WTC11 (cell line): Measurements from ENCODE around the gene SLC27A4. TPM values are rescaled to one million over a fixed set of nuclear protein-coding genes. Genes with fewer than 3 reads are reported as not detected.
A peak's percentile ranks its signal among the peaks of the same experiment; 100 is the strongest.

ENCODE experiments used
- ATAC-seq: fragments of 200-7000 bp; cut with Tn5 transposase; 2 replicates; pipeline ENCODE4 v1.10.0; 2021; ENCODE audit warnings: mild to moderate bottlenecking, moderate library complexity
- CTCF ChIA-PET: fragments of 300-600 bp; sonication (Branson Sonifier 250); formaldehyde crosslinking; loops from one replicate; lab custom pipeline; 2021; ENCODE audit warnings: antibody characterized with exemption; lab: Charles Lee
- POLR2A ChIA-PET: fragments of 350-600 bp; sonication (Branson Sonifier 250); formaldehyde crosslinking; loops from one replicate; lab custom pipeline; 2021; ENCODE audit warnings: antibody characterized with exemption; lab: Charles Lee
- DNase-seq: peaks from one replicate; pipeline ENCODE4 v3.0.0; 2021; ENCODE audit warnings: low spot score
- H3K27ac Mint-ChIP-seq: 2 replicates; pipeline ENCODE4 v1.8.0; 2021; ENCODE audit warnings: mixed read lengths
- H3K27me3 Mint-ChIP-seq: 2 replicates; pipeline ENCODE4 v1.8.0; 2021; ENCODE audit warnings: low read depth, mild to moderate bottlenecking, moderate library complexity, mixed read lengths
- H3K36me3 Mint-ChIP-seq: 2 replicates; pipeline ENCODE4 v1.8.0; 2021; ENCODE audit warnings: mixed read lengths
- H3K4me1 Mint-ChIP-seq: 2 replicates; pipeline ENCODE4 v1.8.0; 2022; ENCODE audit warnings: mixed read lengths
- H3K4me3 Mint-ChIP-seq: 2 replicates; pipeline ENCODE4 v1.8.0; 2021; ENCODE audit warnings: mild to moderate bottlenecking, moderate library complexity, mixed read lengths
- H3K9me3 Mint-ChIP-seq: 2 replicates; pipeline ENCODE4 v1.8.0; 2021; ENCODE audit warnings: mixed read lengths
- ATF1 ChIP-seq: sonication (generic); formaldehyde crosslinking; IDR thresholded peaks from 2 replicates; pipeline ENCODE4 v1.8.1; 2023; ENCODE audit warnings: mild to moderate bottlenecking, moderate library complexity, missing genetic modification reagents
- CBFB ChIP-seq: sonication (generic); formaldehyde crosslinking; IDR thresholded peaks from 2 replicates; pipeline ENCODE4 v1.8.1; 2022; ENCODE audit warnings: mild to moderate bottlenecking, low read depth, missing genetic modification reagents
- GABPB1 ChIP-seq: sonication (generic); formaldehyde crosslinking; IDR thresholded peaks from 2 replicates; pipeline ENCODE4 v1.8.1; 2023; ENCODE audit warnings: mild to moderate bottlenecking, missing genetic modification reagents
- MYBL2 ChIP-seq: sonication (generic); formaldehyde crosslinking; IDR thresholded peaks from 2 replicates; pipeline ENCODE4 v1.8.1; 2023; ENCODE audit warnings: mild to moderate bottlenecking, moderate library complexity, missing genetic modification reagents
- NR1H2 ChIP-seq: sonication (generic); formaldehyde crosslinking; IDR thresholded peaks from 2 replicates; pipeline ENCODE4 v1.9.0; 2021; ENCODE audit warnings: mild to moderate bottlenecking, moderate library complexity, missing genetic modification reagents
- NR3C1 ChIP-seq: sonication (generic); formaldehyde crosslinking; conservative IDR thresholded peaks from 2 replicates; pipeline ENCODE4 v1.8.1; 2023; ENCODE audit warnings: low read depth, mild to moderate bottlenecking, missing genetic modification reagents
- OVOL2 ChIP-seq: fragments of 250-450 bp; sonication (Bioruptor Pico); IDR thresholded peaks from 2 replicates; pipeline ENCODE4 v1.9.0; 2021; ENCODE audit warnings: mild to moderate bottlenecking, borderline replicate concordance
- TP53 ChIP-seq: sonication (generic); formaldehyde crosslinking; IDR thresholded peaks from 2 replicates; pipeline ENCODE4 v1.8.1; 2023; ENCODE audit warnings: mild to moderate bottlenecking, missing genetic modification reagents
- ZNF232 ChIP-seq: sonication (generic); formaldehyde crosslinking; IDR thresholded peaks from 2 replicates; pipeline ENCODE4 v1.8.0; 2022; ENCODE audit warnings: mild to moderate bottlenecking, missing genetic modification reagents
- ZNF671 ChIP-seq: fragments of 250-450 bp; sonication (Bioruptor Pico); IDR thresholded peaks from 2 replicates; pipeline ENCODE4 v1.8.0; 2021; ENCODE audit warnings: mild to moderate bottlenecking
- total RNA-seq: library from RNA; stranded (reverse); gene quantifications from 3 replicates; pipeline ENCODE4 v1.2.3, GENCODE V29; 2021
- TF ChIP-seq, protein P1 (sequence below): sonication (generic); formaldehyde crosslinking; IDR thresholded peaks from 2 replicates; pipeline ENCODE4 v1.8.0; 2023; ENCODE audit warnings: missing genetic modification reagents
- TF ChIP-seq, protein P2 (sequence below): sonication (generic); formaldehyde crosslinking; IDR thresholded peaks from 2 replicates; pipeline ENCODE4 v1.8.1; 2022; ENCODE audit warnings: mild to moderate bottlenecking, missing genetic modification reagents, moderate library complexity, borderline replicate concordance
- TF ChIP-seq, protein P3 (sequence below): sonication (generic); formaldehyde crosslinking; IDR thresholded peaks from 2 replicates; pipeline ENCODE4 v1.8.1; 2023; ENCODE audit warnings: mild to moderate bottlenecking, missing genetic modification reagents
- TF ChIP-seq, protein P4 (sequence below): sonication (generic); formaldehyde crosslinking; IDR thresholded peaks from 2 replicates; pipeline ENCODE4 v1.8.0; 2022; ENCODE audit warnings: mild to moderate bottlenecking, missing genetic modification reagents
- TF ChIP-seq, protein P5 (sequence below): sonication (generic); formaldehyde crosslinking; IDR thresholded peaks from 2 replicates; pipeline ENCODE4 v1.8.1; 2023; ENCODE audit warnings: mild to moderate bottlenecking, missing genetic modification reagents
- TF ChIP-seq, protein P6 (sequence below): sonication (generic); formaldehyde crosslinking; IDR thresholded peaks from 2 replicates; pipeline ENCODE4 v1.8.1; 2022; ENCODE audit warnings: missing genetic modification reagents, borderline replicate concordance
- TF ChIP-seq, protein P7 (sequence below): sonication (generic); formaldehyde crosslinking; IDR thresholded peaks from 2 replicates; pipeline ENCODE4 v1.8.1; 2023; ENCODE audit warnings: mild to moderate bottlenecking, missing genetic modification reagents, moderate library complexity

The SLC27A4 gene
- total RNA-seq, 1 experiment from 2014 or later, result 23.8 TPM

DNA sequence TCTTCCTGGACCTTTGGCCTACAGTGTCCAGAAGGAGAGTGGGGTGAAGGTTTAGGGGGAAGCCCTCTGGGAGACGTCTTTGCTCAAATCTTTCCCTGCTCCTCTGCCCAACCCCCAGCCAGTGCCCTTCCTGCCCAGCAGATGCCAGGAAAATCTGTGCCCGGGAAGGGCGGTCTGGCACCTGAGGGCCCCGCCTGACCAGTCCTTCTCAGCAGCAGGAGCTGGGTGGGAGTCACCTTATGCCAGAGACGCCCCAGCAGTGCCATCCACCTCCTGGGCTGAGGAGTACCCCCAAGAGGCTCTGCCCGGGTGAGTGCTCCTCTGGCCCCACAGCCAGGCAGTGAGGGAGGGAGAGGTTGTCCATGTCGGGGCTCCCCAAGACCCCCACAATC lies 65.4 kb downstream of the SLC27A4 start (continued):
- TF ChIP-seq, protein P1, sequence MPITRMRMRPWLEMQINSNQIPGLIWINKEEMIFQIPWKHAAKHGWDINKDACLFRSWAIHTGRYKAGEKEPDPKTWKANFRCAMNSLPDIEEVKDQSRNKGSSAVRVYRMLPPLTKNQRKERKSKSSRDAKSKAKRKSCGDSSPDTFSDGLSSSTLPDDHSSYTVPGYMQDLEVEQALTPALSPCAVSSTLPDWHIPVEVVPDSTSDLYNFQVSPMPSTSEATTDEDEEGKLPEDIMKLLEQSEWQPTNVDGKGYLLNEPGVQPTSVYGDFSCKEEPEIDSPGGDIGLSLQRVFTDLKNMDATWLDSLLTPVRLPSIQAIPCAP, result no peak
- TF ChIP-seq ZNF671 (no peak), ZNF232 (CRISPR knock-in tag) (no peak), GABPB1 (no peak), NR3C1 (no peak)

DNA sequence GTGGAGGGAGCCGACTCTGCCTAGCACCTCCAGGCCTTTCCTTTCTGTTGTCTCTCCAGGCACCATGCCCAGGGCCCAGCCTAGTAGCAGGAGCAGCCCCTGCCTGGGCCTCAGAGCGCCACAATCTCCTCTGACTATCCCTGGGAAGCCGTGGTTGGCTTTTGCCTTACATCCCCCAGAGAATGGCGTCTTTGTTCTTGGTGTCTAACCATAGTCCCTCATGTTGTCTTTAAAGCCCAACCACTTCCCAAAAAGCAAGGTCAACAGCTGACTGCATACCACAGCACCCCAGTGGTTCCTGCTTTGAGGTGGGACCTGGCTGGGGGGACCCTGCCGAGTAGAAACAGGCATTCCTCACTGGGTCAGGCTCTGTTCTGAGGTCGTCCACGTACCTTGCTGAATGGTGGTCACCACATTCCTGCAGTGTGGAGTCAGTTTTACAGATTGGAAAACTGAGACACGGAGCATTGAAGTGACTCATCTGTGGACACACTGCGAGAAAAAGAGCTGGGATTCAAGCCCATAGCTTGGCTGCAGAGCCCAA lies 66.6 kb downstream of the SLC27A4 start:
- H3K27ac Mint-ChIP-seq, result no peak overlapping the region

DNA sequence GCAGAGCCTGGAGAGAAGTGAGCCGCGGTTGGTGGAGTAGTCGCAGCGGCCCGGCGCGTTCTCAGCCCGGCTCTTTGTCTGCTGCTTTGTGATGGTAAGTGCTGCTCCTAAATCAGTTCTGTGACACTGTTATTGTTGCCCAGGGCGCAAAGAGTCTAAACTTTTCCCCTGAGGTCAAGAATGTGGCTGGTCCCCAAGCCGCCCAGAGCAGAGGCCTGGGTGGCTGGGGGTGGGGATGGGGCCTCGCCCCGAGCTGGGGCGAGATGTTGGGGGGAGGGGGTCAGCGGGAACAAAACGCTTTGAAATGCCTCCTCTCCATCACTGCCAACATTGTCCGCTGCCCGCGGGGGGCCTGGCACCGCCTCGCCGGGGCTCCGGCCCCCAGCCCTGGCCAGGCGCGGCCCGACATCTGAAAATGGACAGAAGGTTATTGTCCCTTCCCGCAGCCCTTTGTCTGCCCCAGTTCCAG lies 68.7 kb downstream of the SLC27A4 start:
- ATAC-seq (peak; percentile 17), DNase-seq (peak; percentile 52)
- H3K27ac Mint-ChIP-seq, result no peak overlapping the region
- H3K9me3 Mint-ChIP-seq, result no peaks in the 10 kb centered on the region
- ChIA-PET POLR2A (interaction anchor here (0.9 kb wide), 1 partner anchor 44 kb away, joined by 3 read pairs; no protein-coding TSS in a partner anchor), CTCF (interaction anchor here (1.0 to 7.7 kb wide), 12 partner anchors 12 to 114 kb away, joined by 3 to 248 read pairs (median 14); partner anchors contain the start of genes CERCAM and URM1)
- peaks cover 97% of the 10 kb centered on the region for H3K27me3 Mint-ChIP-seq
- TF ChIP-seq MYBL2 (CRISPR knock-in tag) (no peak), ATF1 (CRISPR knock-in tag) (no peak), CBFB (CRISPR knock-in tag) (no peak), TP53 (no peak), NR1H2 (no peak), OVOL2 (CRISPR knock-in tag) (no peak)
- TF ChIP-seq, protein P2, sequence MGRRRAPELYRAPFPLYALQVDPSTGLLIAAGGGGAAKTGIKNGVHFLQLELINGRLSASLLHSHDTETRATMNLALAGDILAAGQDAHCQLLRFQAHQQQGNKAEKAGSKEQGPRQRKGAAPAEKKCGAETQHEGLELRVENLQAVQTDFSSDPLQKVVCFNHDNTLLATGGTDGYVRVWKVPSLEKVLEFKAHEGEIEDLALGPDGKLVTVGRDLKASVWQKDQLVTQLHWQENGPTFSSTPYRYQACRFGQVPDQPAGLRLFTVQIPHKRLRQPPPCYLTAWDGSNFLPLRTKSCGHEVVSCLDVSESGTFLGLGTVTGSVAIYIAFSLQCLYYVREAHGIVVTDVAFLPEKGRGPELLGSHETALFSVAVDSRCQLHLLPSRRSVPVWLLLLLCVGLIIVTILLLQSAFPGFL (CRISPR knock-in tag), result no peak
- TF ChIP-seq, protein P3, sequence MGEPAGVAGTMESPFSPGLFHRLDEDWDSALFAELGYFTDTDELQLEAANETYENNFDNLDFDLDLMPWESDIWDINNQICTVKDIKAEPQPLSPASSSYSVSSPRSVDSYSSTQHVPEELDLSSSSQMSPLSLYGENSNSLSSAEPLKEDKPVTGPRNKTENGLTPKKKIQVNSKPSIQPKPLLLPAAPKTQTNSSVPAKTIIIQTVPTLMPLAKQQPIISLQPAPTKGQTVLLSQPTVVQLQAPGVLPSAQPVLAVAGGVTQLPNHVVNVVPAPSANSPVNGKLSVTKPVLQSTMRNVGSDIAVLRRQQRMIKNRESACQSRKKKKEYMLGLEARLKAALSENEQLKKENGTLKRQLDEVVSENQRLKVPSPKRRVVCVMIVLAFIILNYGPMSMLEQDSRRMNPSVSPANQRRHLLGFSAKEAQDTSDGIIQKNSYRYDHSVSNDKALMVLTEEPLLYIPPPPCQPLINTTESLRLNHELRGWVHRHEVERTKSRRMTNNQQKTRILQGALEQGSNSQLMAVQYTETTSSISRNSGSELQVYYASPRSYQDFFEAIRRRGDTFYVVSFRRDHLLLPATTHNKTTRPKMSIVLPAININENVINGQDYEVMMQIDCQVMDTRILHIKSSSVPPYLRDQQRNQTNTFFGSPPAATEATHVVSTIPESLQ (CRISPR knock-in tag), result no peak
- TF ChIP-seq, protein P4, sequence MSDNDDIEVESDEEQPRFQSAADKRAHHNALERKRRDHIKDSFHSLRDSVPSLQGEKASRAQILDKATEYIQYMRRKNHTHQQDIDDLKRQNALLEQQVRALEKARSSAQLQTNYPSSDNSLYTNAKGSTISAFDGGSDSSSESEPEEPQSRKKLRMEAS (CRISPR knock-in tag), result no peak
- TF ChIP-seq, protein P5, sequence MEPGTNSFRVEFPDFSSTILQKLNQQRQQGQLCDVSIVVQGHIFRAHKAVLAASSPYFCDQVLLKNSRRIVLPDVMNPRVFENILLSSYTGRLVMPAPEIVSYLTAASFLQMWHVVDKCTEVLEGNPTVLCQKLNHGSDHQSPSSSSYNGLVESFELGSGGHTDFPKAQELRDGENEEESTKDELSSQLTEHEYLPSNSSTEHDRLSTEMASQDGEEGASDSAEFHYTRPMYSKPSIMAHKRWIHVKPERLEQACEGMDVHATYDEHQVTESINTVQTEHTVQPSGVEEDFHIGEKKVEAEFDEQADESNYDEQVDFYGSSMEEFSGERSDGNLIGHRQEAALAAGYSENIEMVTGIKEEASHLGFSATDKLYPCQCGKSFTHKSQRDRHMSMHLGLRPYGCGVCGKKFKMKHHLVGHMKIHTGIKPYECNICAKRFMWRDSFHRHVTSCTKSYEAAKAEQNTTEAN (CRISPR knock-in tag), result no peak
- TF ChIP-seq, protein P6, sequence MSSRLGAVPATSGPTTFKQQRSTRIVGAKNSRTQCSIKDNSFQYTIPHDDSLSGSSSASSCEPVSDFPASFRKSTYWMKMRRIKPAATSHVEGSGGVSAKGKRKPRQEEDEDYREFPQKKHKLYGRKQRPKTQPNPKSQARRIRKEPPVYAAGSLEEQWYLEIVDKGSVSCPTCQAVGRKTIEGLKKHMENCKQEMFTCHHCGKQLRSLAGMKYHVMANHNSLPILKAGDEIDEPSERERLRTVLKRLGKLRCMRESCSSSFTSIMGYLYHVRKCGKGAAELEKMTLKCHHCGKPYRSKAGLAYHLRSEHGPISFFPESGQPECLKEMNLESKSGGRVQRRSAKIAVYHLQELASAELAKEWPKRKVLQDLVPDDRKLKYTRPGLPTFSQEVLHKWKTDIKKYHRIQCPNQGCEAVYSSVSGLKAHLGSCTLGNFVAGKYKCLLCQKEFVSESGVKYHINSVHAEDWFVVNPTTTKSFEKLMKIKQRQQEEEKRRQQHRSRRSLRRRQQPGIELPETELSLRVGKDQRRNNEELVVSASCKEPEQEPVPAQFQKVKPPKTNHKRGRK (CRISPR knock-in tag), result no peak
- peaks cover 37% of the 10 kb centered on the region for H3K4me1 Mint-ChIP-seq
- H3K4me3 Mint-ChIP-seq, result peak overlapping the region; percentile 43
- no peaks in the 10 kb centered on the region for H3K36me3 Mint-ChIP-seq

More for the DNA sequence above, 66.6 kb downstream of the SLC27A4 start:
- CTCF ChIA-PET, result interaction anchor here (1.0 to 3.1 kb wide), 5 partner anchors 10 to 45 kb away, joined by 3 to 17 read pairs (median 3); no protein-coding TSS in a partner anchor
- H3K36me3 Mint-ChIP-seq, result no peaks in the 10 kb centered on the region
- H3K9me3 Mint-ChIP-seq, result no peaks in the 10 kb centered on the region
- TF ChIP-seq, protein P7, sequence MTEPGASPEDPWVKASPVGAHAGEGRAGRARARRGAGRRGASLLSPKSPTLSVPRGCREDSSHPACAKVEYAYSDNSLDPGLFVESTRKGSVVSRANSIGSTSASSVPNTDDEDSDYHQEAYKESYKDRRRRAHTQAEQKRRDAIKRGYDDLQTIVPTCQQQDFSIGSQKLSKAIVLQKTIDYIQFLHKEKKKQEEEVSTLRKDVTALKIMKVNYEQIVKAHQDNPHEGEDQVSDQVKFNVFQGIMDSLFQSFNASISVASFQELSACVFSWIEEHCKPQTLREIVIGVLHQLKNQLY (CRISPR knock-in tag), result no peak
- H3K4me3 Mint-ChIP-seq, result no peak overlapping the region
- no peak for DNase-seq
- ATAC-seq, result no peak
- peaks cover 99% of the 10 kb centered on the region for H3K27me3 Mint-ChIP-seq
- H3K4me1 Mint-ChIP-seq, result peaks cover 37% of the 10 kb centered on the region
- POLR2A ChIA-PET, result no interaction called here
